Panc1 (cell line): ENCODE data around the gene SDK1. TPM values are rescaled to one million over a fixed set of nuclear protein-coding genes. Genes with fewer than 3 reads are reported as not detected.

Experiments
- ATAC-seq: fragments of 200-7000 bp; cut with Tn5 transposase; 2 replicates; pipeline ENCODE4 v1.9.1; 2020; ENCODE audit warnings: mild to moderate bottlenecking, moderate library complexity
- BruUV-seq: library from RNA; stranded (reverse); fragments of 400-500 nt; replicated peaks from 2 replicates; lab custom pipeline; 2021; lab: Mats Ljungman, UMichigan
- CTCF ChIA-PET: fragments of 300-600 bp; sonication (Branson Sonifier 250); formaldehyde crosslinking; loops from one replicate; lab custom pipeline; 2022; ENCODE audit warnings: antibody characterized with exemption; lab: Charles Lee
- POLR2A ChIA-PET: fragments of 300-600 bp; sonication (Branson Sonifier 250); formaldehyde crosslinking; loops from one replicate; lab custom pipeline; 2022; ENCODE audit warnings: antibody characterized with exemption; lab: Charles Lee
- DNase-seq: peaks from one replicate; pipeline ENCODE4 v3.0.0-alpha.2; 2010; ENCODE audit warnings: low read depth, low spot score
- H3K27ac ChIP-seq: 2 replicates; pipeline ENCODE4 v1.5.1; 2011; ENCODE audit warnings: mild to moderate bottlenecking, low read length, inconsistent platforms
- H3K27me3 ChIP-seq: fragments of 200-500 bp; sonication (Bioruptor generic); 2 replicates; pipeline ENCODE4 v1.6.0; 2014; ENCODE audit warnings: low read length, inconsistent platforms; ENCODE audit not compliant: control insufficient read depth, insufficient read depth
- H3K36me3 ChIP-seq: fragments of 200-500 bp; sonication (Bioruptor generic); 2 replicates; pipeline ENCODE4 v1.5.1; 2014; ENCODE audit warnings: inconsistent platforms, mild to moderate bottlenecking, low read length, moderate library complexity; ENCODE audit not compliant: control insufficient read depth, insufficient read depth
- H3K4me1 ChIP-seq: 2 replicates; pipeline ENCODE4 v1.5.1; 2011; ENCODE audit warnings: inconsistent platforms, mild to moderate bottlenecking, low read length, moderate library complexity; ENCODE audit not compliant: control insufficient read depth, insufficient read depth
- H3K4me3 ChIP-seq, 2 experiments: 2 replicates each; pipeline ENCODE4 v1.5.1; 2011 to 2012; ENCODE audit warnings: low read depth in 2 of 2, low read length in 2 of 2, mild to moderate bottlenecking in 2 of 2, inconsistent platforms in 1 of 2, moderate library complexity in 1 of 2
- H3K9me3 ChIP-seq: fragments of 200-500 bp; sonication (Bioruptor generic); 2 replicates; pipeline ENCODE4 v1.5.1; 2014; ENCODE audit warnings: low read depth, mild to moderate bottlenecking, inconsistent platforms, low read length, moderate library complexity; ENCODE audit not compliant: control insufficient read depth, insufficient read depth
- POLR2AphosphoS5 ChIP-seq: IDR thresholded peaks from 2 replicates; pipeline ENCODE4 v1.6.1; 2012; ENCODE audit warnings: mild to moderate bottlenecking, low read depth, low read length, moderate library complexity
- SIN3A ChIP-seq: IDR thresholded peaks from 2 replicates; pipeline ENCODE4 v1.6.1; 2012; ENCODE audit warnings: low read depth, mild to moderate bottlenecking, low read length, moderate library complexity, borderline replicate concordance; ENCODE audit not compliant: insufficient read depth
- TCF7L2 ChIP-seq: IDR thresholded peaks from 2 replicates; pipeline ENCODE4 v1.6.1; 2011; ENCODE audit warnings: mild to moderate bottlenecking, low read depth, low read length, inconsistent platforms
- in situ Hi-C: cut with HindIII; loops from 2 replicates; pipeline ENCODE4 v1.10.0; 2016; ENCODE audit warnings: low sequenced_read_pairs, low pct_unique_long_range_greater_than_20kb
- intact Hi-C: fragments of 100-400 bp; cut with micrococcal nuclease; formaldehyde crosslinking; loops from one replicate; pipeline ENCODE4 v1.10.0; 2022; ENCODE audit not compliant: unreplicated experiment
- total RNA-seq: library from RNA; stranded (reverse); gene quantifications from one replicate; pipeline ENCODE4 v1.2.1, GENCODE V29; 2021; ENCODE audit not compliant: unreplicated experiment
- TF ChIP-seq, protein P1 (sequence below): fragments of 450-650 bp; IDR thresholded peaks from 2 replicates; pipeline ENCODE4 v1.5.1; 2017; ENCODE audit warnings: mild to moderate bottlenecking
- TF ChIP-seq, protein P2 (sequence below), 2 experiments: IDR thresholded peaks; 2 replicates each; pipeline ENCODE4 v1.6.1; 2011 to 2012; ENCODE audit warnings: low read depth in 2 of 2, control low read depth in 1 of 2, low read length in 1 of 2, mild to moderate bottlenecking in 1 of 2, moderate library complexity in 1 of 2; ENCODE audit not compliant: insufficient read depth in 1 of 2

The SDK1 gene
- total RNA-seq, 1 experiment from 2014 or later, result 47.4 TPM

DNA sequence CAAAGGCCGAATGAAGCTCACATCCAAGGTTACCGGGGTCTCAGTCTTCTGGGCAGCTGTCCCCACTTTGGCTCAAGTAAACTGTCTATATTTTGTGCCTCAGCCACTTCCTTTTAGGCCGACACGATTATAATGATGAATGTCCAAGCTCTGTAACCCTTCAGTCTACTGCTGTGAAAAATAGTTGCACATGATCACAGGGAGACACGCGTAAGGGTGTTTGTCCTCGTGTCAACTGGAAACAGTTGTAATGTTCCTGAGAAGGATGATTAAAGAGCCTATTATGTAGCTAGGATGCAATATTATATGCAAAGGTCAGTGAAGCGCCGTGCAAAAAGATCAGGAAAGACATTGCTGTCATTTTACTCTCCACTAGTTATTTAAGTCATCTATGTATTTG, 559.9 kb downstream of the SDK1 start:
- Histone ChIP-seq H3K4me1 (no peaks in the 10 kb centered on the region), H3K27ac (no peak overlapping the region), H3K36me3 (no peaks in the 10 kb centered on the region), H3K4me3 (no peak overlapping the region), H3K27me3 (no peaks in the 10 kb centered on the region), H3K9me3 (no peaks in the 10 kb centered on the region; the same call in 1 of the 2 replicates)
- ATAC-seq (no peak), DNase-seq (no peak)
- ChIA-PET CTCF (no interaction called here), POLR2A (no interaction called here)
- in situ Hi-C loops (no loop called here), intact Hi-C loops (no loop called here)
- TF ChIP-seq SIN3A, result no peak
- TF ChIP-seq TCF7L2, result no peak
- TF ChIP-seq, protein P1, sequence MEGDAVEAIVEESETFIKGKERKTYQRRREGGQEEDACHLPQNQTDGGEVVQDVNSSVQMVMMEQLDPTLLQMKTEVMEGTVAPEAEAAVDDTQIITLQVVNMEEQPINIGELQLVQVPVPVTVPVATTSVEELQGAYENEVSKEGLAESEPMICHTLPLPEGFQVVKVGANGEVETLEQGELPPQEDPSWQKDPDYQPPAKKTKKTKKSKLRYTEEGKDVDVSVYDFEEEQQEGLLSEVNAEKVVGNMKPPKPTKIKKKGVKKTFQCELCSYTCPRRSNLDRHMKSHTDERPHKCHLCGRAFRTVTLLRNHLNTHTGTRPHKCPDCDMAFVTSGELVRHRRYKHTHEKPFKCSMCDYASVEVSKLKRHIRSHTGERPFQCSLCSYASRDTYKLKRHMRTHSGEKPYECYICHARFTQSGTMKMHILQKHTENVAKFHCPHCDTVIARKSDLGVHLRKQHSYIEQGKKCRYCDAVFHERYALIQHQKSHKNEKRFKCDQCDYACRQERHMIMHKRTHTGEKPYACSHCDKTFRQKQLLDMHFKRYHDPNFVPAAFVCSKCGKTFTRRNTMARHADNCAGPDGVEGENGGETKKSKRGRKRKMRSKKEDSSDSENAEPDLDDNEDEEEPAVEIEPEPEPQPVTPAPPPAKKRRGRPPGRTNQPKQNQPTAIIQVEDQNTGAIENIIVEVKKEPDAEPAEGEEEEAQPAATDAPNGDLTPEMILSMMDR, result no peak
- TF ChIP-seq POLR2AphosphoS5, result no peak
- TF ChIP-seq, protein P2, sequence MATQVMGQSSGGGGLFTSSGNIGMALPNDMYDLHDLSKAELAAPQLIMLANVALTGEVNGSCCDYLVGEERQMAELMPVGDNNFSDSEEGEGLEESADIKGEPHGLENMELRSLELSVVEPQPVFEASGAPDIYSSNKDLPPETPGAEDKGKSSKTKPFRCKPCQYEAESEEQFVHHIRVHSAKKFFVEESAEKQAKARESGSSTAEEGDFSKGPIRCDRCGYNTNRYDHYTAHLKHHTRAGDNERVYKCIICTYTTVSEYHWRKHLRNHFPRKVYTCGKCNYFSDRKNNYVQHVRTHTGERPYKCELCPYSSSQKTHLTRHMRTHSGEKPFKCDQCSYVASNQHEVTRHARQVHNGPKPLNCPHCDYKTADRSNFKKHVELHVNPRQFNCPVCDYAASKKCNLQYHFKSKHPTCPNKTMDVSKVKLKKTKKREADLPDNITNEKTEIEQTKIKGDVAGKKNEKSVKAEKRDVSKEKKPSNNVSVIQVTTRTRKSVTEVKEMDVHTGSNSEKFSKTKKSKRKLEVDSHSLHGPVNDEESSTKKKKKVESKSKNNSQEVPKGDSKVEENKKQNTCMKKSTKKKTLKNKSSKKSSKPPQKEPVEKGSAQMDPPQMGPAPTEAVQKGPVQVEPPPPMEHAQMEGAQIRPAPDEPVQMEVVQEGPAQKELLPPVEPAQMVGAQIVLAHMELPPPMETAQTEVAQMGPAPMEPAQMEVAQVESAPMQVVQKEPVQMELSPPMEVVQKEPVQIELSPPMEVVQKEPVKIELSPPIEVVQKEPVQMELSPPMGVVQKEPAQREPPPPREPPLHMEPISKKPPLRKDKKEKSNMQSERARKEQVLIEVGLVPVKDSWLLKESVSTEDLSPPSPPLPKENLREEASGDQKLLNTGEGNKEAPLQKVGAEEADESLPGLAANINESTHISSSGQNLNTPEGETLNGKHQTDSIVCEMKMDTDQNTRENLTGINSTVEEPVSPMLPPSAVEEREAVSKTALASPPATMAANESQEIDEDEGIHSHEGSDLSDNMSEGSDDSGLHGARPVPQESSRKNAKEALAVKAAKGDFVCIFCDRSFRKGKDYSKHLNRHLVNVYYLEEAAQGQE (IDR thresholded peaks at IDR 0.05; ENCODE audit: insufficient read depth in 1 of 2, low read depth in 2 of 2, low read length in 1 of 2), result no peak
- TSS peak; percentile 4 for BruUV-seq

DNA sequence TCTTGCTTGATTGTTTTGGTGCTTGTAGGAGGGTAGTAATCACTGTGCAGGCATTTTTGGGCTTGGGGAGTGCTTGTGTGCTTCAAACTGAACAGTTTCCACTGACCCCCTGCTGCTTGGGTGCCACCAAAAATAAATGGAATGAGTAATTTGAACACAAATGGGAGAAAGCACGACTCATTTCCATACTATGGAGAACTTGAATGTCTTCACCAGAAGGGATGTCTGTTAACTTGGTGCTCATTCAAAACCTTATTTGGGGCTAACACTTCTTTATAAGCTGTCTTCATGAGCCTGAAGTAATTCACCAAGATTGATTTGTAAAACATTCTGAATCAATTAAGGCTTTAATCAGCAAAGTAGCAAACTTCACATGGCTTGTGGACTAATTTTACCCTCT, 560.3 kb downstream of the SDK1 start:
- POLR2A ChIA-PET, result no interaction called here
- no peak overlapping the region for H3K27ac ChIP-seq
- no peak for TF ChIP-seq POLR2AphosphoS5
- TF ChIP-seq, protein P2 (IDR thresholded peaks at IDR 0.05; ENCODE audit: insufficient read depth in 1 of 2, low read depth in 2 of 2, low read length in 1 of 2), result no peak
- TF ChIP-seq, protein P1, result no peak
- no peaks in the 10 kb centered on the region; the same call in 1 of the 2 replicates for H3K9me3 ChIP-seq
- H3K36me3 ChIP-seq, result no peaks in the 10 kb centered on the region
- no peaks in the 10 kb centered on the region for H3K4me1 ChIP-seq
- H3K27me3 ChIP-seq, result no peaks in the 10 kb centered on the region
- BruUV-seq, result no TSS peak
- CTCF ChIA-PET, result no interaction called here
- DNase-seq, result no peak
- in situ Hi-C loops (no loop called here), intact Hi-C loops (no loop called here)
- no peak overlapping the region for H3K4me3 ChIP-seq
- ATAC-seq, result no peak
